SK-N-SH treated with all-trans-retinoic acid at 6 μM for 48 hours (cell line): ENCODE results near the gene TNKS1BP1.

Experiments used
- ESRRG ChIP-seq: fragments of 250-450 bp; sonication (Bioruptor Pico); IDR thresholded peaks from 2 replicates; pipeline ENCODE4 v1.6.1; 2021; ENCODE audit warnings: mild to moderate bottlenecking
- PPARA ChIP-seq: fragments of 250-450 bp; sonication (Bioruptor Pico); IDR thresholded peaks from 2 replicates; pipeline ENCODE4 v1.5.0; 2020; ENCODE audit warnings: mild to moderate bottlenecking, borderline replicate concordance
- ZC3H10 ChIP-seq: fragments of 250-450 bp; sonication (Bioruptor Pico); IDR thresholded peaks from 2 replicates; pipeline ENCODE4 v1.5.1; 2021; ENCODE audit warnings: mild to moderate bottlenecking, moderate library complexity
- ZNF8 ChIP-seq: fragments of 450-650 bp; formaldehyde crosslinking; IDR thresholded peaks from 2 replicates; pipeline ENCODE4 v1.5.0; 2020; ENCODE audit warnings: mild to moderate bottlenecking, moderate library complexity
- TF ChIP-seq, protein P1 (sequence below): fragments of 250-450 bp; sonication (Bioruptor Pico); IDR thresholded peaks from 2 replicates; pipeline ENCODE4 v1.8.0; 2020; ENCODE audit warnings: mild to moderate bottlenecking, moderate library complexity, borderline replicate concordance

DNA sequence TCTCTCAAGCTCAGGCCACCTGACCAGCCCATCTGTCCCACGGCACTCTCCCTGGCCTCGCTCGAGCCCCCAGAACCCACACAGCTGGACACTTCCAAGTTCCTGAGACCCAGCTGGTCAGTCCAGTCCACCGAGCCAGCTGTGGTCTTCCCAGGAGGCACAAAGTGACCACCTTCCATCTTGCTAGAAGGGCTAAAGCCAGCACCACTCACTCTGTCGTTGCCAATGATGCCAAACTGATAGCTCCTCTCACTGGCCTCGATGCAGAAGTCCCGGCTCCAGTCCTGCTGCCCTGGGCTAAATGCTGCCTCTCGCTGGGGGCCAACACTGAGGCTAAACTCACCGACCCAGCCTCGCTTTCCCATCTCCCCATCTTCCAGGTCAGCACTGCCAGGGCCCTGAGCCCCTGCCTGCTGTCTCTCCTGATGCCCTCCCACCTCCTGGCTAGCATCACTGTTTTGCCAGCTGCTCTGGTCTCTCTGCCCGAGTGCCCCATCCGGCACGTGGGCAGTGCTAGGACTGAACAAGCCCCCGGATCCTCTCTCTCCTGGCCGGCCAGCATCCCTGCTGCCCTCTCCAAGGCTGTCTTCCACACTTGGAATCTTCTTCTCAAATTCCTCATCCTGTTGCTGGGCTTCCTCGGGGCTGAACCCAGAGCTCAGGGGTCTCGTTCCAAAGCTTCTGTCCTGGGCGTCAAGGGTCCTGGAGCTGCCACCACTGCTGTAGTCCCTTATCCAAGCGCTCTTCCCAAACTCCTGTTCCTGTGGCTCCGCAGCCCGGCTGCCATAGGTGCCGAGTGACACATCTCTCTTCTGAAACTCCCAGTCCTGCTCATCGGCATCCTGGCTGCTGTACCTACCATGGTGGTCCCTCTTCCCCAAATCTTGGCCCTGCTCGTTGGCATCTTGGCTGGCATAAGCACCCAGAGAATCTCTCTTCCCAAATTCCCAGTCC lies 15.4 kb downstream of the TNKS1BP1 start:
- TF ChIP-seq PPARA (CRISPR knock-in tag): no peak
- no peak for TF ChIP-seq ESRRG (CRISPR knock-in tag)
- no peak for TF ChIP-seq ZC3H10 (CRISPR knock-in tag)
- TF ChIP-seq ZNF8: no peak
- TF ChIP-seq, protein P1, sequence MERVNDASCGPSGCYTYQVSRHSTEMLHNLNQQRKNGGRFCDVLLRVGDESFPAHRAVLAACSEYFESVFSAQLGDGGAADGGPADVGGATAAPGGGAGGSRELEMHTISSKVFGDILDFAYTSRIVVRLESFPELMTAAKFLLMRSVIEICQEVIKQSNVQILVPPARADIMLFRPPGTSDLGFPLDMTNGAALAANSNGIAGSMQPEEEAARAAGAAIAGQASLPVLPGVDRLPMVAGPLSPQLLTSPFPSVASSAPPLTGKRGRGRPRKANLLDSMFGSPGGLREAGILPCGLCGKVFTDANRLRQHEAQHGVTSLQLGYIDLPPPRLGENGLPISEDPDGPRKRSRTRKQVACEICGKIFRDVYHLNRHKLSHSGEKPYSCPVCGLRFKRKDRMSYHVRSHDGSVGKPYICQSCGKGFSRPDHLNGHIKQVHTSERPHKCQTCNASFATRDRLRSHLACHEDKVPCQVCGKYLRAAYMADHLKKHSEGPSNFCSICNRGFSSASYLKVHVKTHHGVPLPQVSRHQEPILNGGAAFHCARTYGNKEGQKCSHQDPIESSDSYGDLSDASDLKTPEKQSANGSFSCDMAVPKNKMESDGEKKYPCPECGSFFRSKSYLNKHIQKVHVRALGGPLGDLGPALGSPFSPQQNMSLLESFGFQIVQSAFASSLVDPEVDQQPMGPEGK (CRISPR knock-in tag): no peak
